HG02642 (cell line): Measurements from ENCODE around the gene GNPDA1.

ENCODE experiments used
- ATAC-seq: cut with Tn5 transposase; IDR thresholded peaks from one replicate; pipeline ENCODE4 v1.9.1; 2021; ENCODE audit warnings: mild to moderate bottlenecking; ENCODE audit not compliant: unreplicated experiment, poor library complexity

Gene GNPDA1

GRCh38 chr5:141997358-141997960 lies 15.4 kb downstream of the GNPDA1 start:
- no peak for ATAC-seq

- no peak for ATAC-seq
Observed at GRCh38 chr5:141995656-141996055, 17.2 kb downstream of the GNPDA1 start.

GRCh38 chr5:141994511-141995136 lies 18.2 kb downstream of the GNPDA1 start:
- ATAC-seq, result no peak

GRCh38 chr5:141992349-141992963 lies 20.4 kb downstream of the GNPDA1 start:
- peak; percentile 69 for ATAC-seq

GRCh38 chr5:141989720-141990119 lies 23.1 kb downstream of the GNPDA1 start:
- ATAC-seq, result no peak

- no peak for ATAC-seq
Observed at GRCh38 chr5:141986072-141986471, 26.8 kb downstream of the GNPDA1 start.

- no peak for ATAC-seq
Observed at GRCh38 chr5:141982626-141983025, 30.2 kb downstream of the GNPDA1 start.

GRCh38 chr5:141978389-141978788 lies 34.4 kb downstream of the GNPDA1 start:
- ATAC-seq, result no peak

GRCh38 chr5:141976176-141976575 lies 36.7 kb downstream of the GNPDA1 start:
- ATAC-seq, result no peak

- ATAC-seq, result no peak
Observed at GRCh38 chr5:141973871-141974595, 38.8 kb downstream of the GNPDA1 start.

GRCh38 chr5:141969783-141970771 lies 42.8 kb downstream of the GNPDA1 start:
- peak; percentile 52 for ATAC-seq

- peak; percentile 93 for ATAC-seq
Observed at GRCh38 chr5:141968914-141969608, 43.8 kb downstream of the GNPDA1 start, which contains the start of gene RNF14. RNF14 (plus strand) TSS chr5:141969105; CDS start chr5:141973589, 4,484 bp downstream.

- ATAC-seq, result no peak
Observed at GRCh38 chr5:141966963-141967333, 45.9 kb downstream of the GNPDA1 start.

GRCh38 chr5:141966275-141966962 lies 46.4 kb downstream of the GNPDA1 start:
- ATAC-seq, result no peak

- no peak for ATAC-seq
Observed at GRCh38 chr5:141965071-141965470, 47.8 kb downstream of the GNPDA1 start.

GRCh38 chr5:141963701-141964100 lies 49.1 kb downstream of the GNPDA1 start:
- no peak for ATAC-seq

GRCh38 chr5:141961466-141961865 lies 51.4 kb downstream of the GNPDA1 start:
- no peak for ATAC-seq

GRCh38 chr5:141960449-141961323 lies 52.1 kb downstream of the GNPDA1 start:
- peak; percentile 94 for ATAC-seq
